NCI-H510A (cell line): Measurements from ENCODE around the gene MPP1.
"Not testable (repeated sequence)": the region's sequence is repeated elsewhere in the genome, so short reads cannot be mapped to it uniquely, and the experiment has no call there.

Experiments used
- DNase-seq: peaks from one replicate; lab custom pipeline; 2025; lab: John Stamatoyannopoulos, UW

MPP1 gene

DNA sequence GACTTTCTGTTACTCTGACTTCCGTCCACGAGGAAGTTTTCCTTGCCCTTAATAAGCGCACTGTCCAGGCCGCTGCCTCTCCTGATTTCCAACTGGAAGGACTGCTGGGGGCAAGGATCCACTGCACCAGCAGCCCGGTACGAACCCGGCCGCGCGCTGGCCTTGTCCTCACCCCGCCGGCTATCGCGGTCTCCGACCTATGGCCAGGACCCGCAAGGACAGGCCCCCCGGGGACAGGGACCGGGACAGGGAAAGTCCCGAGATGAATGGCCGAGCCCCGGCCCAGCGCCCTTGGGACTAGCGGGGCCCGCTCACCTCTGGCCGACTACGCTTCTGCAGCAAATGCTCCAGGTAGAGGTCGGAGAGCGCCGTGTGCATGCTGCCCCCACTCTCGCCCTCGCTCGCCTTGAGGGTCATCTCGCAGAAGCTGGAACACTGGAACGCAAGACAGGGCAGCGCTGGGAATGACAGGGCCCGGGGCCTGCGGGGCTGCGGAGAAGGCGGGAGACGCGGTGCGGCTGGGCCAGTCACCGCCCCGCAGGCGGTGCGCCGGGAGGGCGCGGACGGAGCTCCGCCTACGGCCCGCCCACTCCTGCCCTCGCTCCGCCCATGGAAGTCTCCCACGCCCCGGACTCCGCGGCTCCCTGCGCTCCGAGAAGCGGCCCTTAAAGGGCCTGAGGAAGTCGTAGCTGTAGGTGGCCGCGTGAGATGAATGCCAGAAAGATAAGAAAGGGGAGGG is at the start of gene MPP1:
Gene MPP1 (minus strand): TSS at position 529 of the 739 bp plus-strand sequence. CDS start 112 bp downstream, at position 417.
- DNase-seq: no peak

DNA sequence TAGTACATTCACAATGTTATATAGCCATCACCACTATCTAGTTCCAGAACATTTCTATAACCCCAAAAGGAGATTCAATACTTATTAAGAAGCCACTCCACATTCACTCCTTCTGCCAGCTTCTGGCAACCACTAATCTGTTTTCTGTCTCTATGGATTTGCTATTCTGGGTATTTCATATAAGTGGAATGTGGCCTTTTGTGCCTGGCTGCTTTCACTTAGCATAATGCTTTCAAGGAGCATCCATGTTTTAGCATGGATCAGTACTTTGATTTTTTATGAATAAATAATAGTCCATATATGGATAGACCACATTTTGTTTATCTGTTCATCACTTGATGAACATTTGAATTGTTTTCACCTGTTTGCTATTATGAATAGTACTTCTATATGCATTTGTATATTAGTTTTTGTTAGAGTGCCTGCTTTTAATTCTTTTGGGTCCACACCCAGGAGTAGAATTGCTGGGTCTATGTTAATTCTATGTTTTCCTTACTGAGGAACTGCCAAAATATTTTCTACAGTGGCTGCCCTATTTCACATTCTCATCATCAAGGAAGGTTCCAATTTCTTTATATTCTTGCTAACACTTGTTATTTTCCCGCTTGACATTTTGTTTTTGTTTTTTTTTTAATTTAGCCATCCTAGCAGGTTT is 45.8 kb upstream of the MPP1 start:
- DNase-seq: no peak

DNA sequence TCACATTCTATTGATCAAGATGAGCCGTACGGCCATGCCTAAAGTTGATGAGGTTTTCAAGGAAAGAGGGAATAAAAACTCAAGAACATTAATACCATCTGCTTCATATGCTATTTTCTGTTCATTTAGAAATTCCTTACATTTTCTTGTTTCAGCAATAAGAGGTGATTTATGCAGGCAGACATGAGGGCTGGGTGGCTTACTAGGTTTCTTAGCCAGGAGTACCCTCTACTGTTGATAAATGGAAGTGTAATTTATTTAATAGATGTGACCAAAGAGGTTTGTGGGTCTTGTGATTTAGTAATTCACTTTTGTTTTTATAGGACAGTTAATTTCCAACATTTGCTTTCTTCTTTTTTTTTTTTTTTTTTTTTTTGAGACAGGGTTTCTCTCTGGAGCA is 35.6 kb upstream of the MPP1 start:
- DNase-seq: no peak

DNA sequence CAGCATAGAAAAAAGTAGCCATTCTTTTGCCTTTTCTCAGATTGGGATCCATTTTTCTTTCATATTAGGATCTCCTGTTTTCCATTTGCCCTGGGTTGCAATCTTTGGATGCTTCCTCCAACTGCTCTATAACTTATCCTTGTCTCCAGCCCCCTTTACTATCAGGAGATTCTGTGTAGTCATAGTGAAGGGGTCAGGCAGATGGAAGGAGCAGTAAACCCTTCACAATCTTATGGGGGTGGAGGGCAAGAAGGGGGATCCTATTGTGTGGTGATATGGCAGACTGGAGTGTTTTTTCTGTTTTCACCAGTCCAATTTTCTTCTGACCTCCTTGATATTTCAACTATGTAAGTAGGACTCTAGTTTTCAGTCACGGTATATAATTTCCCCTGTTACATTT is 30.9 kb upstream of the MPP1 start:
- DNase-seq: no peak

DNA sequence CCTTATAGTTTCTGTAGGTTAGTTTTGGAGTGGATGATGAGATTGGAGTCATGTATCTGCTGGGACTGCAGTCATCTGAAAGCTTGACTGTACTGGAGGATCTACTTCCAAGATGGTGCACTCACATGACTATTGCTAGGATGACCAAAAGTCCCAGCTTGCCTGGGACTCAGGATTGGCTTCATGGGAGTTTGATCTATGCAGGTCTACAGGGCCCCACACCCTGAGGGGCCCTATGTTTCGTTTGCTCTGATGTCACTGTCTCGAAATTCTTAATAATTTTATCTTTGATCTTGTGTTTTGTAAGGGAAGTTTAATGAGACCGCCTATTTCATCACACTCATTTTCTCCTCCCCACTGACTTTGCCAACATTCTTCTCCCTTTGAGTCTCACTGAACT is 29.3 kb upstream of the MPP1 start, which contains the start of gene SMIM9:
Gene SMIM9 (minus strand): TSS at position 101 of the 400 bp plus-strand sequence. CDS start 3,806 bp downstream, outside the sequence.
- DNase-seq: no peak

DNA sequence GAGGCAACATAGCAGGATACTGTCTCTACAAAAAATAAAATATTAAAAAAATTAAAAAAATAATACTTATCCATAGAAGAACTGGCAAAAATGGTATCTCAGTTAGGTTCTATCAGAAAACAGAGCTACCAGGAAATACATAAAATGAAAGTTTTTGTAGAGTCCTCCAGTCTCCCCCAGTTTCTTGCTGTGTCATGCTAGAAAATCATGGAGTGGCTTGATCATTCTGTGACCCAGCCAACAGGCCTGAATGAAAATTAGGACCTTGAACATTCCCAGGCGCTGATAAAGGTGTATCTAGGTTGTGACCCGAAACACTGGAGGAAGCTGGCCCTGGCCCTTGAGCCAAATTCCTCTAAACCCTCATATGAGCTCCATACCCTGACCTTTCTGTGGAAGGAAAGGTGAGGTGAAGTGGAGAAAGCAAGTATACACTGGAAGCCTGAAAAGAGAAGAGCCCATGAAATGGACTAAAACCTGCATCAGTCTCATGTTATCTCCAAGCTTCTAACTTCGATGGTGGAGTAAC is 28.5 kb upstream of the MPP1 start:
- no peak for DNase-seq

DNA sequence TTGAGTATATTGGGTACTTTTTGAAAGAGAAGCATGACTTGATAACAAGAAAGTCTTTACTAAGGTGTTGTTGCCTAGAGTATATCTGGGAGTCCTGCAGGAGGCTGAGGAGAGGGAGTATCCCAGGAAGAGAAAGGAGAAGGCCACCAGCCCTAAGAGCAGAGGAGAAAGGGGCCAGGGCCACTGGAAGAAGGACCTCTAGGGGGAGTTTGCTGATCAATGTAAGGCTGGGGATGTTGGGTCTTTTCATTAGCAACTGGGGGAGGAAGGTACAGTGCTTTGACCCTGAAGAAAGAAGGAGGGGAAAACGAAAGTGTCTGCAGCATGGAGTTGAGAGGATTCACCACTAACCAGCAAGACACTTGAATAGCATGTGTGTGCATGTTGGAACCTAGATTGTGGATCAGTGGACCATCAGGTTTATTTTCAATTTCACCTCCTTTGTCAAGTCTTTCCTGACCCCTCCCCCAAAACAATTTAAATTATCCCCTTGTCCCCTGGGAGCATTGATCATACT is 24.7 kb upstream of the MPP1 start:
- no peak for DNase-seq

DNA sequence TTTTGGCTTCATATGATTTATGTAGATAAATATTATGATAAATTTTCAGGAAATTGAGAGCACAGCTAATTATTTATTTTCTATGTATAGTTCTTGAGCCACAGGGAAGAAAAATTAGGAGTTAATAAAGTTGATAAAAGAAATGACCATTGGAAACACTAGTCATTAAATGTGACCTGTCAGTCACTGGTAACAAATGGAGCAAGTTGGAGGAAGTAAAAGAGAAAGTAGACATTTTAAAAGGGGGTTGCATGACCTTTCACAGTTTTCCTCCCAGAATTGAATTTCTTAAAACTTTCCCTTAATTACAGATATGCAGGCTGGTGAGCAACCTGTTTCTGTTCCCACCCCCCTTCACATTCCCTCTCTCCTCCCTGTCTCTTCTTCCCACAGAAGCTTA is 23.8 kb upstream of the MPP1 start:
- DNase-seq: no peak

DNA sequence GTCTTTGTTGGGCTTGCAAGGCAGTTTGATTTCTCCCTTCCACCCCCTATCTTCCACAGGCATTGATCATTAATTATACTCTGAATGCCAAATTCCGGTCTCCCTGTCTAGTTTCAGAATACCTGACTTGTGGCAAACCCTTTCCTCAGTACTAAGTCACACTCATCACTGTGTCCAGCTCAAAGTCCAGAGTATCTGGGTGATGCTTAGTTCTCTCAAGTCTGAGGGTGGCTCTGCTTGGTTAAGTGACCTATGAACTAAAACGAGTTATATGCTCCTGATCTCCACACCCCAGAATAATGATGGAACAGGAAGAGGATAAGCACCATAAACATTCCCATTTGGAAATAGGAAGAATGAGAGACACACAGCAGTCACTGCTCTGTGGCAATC is 22.7 kb upstream of the MPP1 start:
- no peak for DNase-seq

DNA sequence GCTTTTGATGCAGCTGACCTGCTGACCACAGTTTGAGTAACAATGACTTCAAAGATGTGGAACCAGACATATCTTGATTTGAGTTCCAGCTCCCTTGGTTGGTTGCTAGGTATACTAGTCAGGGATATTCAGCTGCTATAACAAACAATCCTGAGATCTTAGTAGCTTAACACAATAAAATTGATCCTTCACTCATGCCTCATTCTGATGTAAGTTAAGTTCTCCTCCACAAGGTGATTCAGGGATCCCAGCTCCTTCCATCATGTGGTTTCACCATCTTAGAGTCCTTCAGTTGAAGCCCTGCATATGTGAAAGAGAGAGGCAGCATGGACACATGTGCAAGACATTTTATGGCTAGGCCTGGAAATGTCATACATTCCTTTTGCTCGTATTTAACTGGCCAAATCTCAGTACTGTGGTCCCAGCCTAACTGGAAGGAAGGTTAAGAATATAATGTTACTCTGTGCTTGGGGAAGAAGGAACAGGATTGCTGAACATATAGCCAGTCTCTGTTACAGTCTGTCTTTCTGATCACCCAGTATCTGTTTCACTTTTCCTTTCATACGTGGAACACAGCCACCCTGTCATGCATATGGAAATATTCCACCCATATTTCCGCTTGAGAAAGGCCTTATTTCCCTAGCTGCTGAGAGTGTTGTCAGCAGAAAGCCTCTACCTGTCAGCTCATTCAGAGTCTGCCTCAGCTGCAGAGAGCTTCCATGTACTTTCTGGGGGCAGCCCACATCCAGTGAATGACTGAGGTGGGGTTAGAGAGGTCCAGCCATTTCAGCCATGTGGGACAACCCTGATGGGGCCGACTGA is 22.1 kb upstream of the MPP1 start:
- DNase-seq: no peak

DNA sequence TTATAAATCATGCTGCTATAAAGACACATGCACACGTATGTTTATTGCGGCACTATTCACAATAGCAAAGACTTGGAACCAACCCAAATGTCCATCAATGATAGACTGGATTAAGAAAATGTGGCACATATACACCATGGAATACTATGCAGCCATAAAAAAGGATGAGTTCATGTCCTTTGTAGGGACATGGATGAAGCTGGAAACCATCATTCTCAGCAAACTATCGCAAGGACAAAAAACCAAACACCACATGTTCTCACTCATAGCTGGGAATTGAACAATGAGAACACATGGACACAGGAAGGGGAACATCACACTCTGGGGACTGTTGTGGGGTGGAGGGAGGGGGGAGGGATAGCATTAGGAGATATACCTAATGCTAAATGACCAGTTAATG is 20.3 kb upstream of the MPP1 start:
- not testable (repeated sequence) for DNase-seq

DNA sequence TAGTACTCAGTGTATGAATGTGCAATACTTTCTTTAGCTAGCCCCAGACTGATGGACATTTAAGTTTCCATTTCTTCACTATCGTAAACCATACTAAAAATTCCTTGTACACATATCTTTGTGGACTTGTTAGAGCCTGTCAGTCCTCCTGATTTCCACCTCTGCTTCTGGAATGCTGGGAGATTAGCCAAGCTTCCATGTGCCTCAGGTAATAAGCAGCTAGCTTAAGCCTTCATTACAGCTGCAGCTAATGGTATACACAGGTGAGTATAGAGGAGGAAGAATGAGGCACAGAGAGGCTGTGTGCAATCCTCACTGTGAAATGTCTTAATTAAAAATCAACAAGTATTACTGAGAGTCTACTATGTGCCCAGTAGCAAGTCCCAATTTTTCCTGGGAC is 19.4 kb upstream of the MPP1 start:
- no peak for DNase-seq

DNA sequence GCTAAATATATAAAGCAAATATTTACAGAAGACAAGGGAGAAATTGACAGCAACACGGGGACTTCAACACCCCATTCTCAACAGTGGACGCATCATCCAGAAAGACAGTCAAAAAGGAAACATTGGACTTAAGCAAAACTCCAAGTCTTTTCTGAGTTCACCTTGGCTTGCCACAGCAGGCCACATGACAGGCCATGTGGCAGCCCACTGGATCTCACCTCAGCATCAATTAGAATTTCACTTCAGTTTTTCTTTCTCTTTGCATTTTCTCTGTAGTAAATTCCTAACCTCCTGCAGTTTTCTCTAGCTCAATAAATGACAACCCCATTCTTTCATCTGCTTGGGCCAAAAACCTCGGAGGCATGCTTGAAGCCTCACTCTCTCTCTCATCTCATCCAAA is 16.7 kb upstream of the MPP1 start:
- no peak for DNase-seq

DNA sequence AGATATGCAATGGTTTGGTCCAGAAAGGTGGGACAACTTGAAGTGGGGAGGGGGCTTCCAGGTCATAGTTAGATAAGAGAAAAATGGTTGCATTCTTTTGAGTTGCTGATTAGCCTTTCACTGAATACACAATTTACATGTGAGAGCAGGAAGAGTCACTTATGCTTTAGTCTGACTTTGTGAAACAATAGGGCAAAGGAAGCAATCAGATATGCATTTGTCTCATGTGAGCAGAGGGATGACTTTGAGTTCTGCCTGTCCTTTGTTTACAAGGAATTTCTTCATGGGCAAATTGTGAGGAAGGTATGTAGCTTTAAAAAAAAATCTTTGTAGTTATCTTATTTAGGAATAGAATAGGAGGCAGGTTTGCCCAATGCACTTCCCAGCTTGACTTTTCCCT is 16.2 kb upstream of the MPP1 start:
- no peak for DNase-seq

DNA sequence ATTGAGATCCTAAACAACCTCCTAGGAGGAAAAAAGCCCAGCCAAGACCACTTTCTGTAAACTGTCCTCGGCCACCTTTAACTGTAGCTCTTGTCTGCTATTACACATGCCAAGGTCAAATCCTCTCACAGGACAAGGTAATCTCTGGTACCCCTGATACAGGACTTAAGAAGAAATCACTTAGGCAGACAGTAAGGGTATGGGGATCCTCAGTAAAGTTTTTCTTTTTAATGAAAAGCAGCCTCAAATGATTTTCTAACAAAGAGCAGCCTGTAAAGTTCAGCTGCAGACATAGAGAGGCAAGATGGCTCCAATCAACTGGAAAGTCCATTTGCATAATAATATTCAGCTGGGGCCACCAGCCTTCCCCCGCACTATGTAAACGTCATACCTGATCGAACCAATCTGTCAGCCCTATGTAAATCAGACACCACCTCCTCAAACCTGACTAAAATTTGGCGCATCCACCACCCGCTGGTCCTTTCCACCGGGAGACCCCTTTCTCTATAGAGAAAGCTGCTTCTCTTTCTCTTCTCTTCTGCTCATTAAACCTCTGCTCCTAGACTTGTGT is 14.6 kb upstream of the MPP1 start:
- no peak for DNase-seq

DNA sequence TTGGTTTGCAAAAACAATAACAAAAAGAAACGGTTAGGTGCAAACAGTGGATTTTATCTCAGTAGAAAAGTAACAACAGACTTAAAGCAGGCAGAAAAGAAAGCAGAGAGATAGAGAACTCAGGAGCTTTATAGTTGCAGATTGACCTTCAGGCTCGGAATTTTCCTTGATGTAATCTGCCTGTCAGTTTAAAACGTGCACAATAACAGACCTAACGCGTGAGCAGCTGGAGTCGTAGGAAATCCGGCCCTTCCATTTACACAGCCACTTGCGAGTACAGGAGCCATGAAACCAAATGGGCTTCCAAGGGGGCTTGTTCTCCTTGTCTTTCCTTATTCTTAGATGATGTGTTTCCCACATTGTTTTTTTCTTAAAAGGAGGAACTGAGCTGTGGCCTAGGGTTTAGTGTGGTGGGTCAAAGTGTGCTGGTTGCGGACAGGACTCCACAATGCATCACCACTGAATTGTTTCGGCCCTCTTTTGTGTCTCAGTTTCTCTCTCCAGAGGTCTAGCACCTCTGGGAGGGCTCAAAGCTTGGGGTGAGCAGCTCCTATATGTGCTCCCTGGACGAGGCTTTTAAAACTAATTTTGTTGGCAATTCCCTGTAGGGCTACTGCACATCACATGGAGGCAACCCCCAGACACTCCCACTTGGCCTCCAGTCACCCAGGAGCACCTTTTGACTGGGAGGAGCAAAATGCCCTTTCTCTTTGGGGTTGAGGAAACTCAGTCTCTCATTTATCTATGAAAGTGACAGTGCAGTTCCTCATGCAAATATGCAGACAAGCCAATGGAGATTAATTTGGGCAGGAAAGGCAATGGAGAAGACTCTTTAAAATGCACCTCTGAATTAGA is 13.9 kb upstream of the MPP1 start:
- DNase-seq: no peak

DNA sequence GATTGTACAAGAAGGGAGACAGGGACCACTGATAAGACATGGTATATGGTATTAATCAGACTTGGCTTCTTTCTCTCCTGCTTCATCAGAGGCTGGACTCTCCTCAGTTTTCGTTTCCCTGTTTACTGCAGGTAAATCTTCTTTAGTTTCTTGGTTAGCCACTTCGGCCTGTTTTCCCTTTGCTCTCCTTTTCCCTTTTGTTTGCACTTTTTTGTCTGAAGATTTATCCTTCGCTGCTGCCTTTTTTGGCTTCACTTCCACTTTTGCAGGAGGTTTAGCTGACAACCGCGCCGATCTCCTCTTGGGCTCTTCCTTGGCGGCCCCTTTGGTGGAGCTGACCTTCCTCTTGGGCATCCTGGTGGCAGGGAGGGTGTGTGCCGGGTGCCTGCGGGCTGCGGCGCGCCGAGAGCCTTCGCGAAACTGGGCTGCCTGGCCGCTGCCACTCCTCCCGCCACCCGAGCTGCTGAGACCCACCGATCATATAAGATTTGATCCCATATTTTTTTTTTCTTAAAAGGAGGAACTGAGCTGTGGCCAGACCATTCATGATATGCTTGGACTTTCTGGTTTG is 11.8 kb upstream of the MPP1 start:
- not testable (repeated sequence) for DNase-seq

DNA sequence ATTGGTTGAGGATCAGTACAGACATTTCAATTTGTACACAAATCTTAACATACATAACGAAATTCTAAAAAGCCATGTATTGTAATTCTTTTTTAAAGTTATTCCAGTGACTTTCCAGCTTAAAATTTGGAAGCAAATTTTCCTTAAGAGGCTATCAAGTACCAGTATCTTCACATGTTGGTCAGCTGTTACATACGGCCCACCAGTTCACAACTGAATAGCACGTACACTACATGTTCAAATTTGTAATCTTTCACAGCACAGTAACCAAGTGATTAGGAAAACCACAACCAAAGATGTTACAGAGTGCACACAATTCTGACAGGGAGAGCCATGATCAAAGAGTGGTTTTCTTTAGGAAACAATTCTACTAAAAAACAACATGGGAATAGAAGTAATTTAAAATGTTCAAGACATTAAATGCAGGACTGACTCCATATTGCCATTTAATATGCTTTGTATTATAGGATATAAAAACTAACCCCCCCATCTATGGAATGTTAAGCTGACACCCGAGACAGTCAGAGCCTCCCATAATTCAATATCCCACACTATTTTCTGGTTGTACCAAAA is 11.1 kb upstream of the MPP1 start:
- DNase-seq: not testable (repeated sequence)

DNA sequence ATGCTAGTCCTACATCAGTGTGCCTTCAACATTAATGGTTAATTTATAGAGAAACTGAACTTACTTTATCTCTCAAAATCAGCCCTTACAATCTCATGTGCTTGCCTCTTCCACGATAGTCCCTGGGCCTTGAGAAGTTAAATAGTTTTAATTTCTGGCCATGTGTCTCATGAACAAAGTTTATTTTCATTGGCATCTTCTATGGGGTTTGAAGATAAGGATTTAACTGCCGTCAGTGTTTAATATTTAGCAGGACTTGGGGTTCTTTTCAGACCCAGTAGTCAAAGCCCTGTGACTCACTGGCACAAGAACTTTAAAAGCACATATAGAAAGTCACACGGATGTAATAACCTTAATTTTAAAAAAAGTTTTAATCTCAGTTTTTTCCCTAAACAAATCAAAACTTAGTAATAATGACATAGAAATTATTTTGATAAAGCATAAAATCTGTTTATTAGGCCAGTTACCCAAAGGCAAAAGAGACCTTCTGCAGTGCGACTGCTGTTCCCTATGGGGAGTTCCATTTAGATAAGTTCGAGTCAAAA is 10.1 kb upstream of the MPP1 start:
- no peak for DNase-seq

DNA sequence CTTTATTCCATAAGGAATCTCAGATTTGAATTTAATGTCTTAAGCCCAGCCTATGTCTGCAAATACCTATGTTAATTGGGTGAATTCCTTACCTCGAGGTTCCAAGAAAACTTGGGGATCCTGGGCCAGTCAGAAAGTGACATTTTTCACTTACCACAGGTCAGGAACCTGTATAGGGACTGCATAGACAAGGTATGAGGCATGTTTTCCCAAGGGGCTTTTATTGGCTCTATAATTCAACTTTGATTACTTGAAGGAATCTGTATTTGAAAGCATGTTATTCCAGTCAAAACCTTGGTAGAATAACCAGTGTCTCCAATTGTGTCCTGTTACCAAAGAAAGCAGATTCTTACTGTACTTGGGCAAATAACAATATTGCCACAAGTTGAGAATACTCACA is 8.5 kb upstream of the MPP1 start:
- no peak for DNase-seq
